Stimulated activated CD4-positive, alpha-beta T cell treated with anti-CD3 and anti-CD28 coated beads, TNF-alpha, amount 100 ng/mL, for 48 hours (primary cell): ENCODE results near the gene RNU1-4.
A peak's percentile ranks its signal among the peaks of the same experiment; 100 is the strongest.
"Not testable (repeated sequence)": the region's sequence is repeated elsewhere in the genome, so short reads cannot be mapped to it uniquely, and the experiment has no call there.

Source experiments
- DNase-seq, 3 donors: peaks; one replicate each; pipeline ENCODE4 v3.0.0-alpha.2; 2020; ENCODE audit warnings: low read depth in 3 of 3

RNU1-4 gene

DNA sequence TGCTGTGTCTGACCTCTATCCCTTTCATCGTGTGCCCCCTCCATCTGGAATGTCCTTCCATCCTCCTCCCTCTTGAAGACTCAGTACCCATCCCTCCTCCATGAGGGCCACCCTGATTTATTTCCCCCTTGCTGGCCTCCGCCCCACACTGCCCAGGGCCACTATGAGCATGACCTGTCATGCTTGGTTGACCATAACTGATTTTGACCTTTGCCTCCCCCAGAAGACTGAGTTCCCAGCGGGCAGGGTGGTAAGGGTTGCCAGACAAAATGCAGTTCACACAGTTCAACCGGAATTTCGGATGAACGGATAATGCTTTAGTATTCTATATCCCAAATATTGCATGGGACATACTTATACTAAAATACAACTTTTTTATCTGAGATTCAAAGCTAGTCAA lies 31.6 kb upstream of the RNU1-4 start:
- DNase-seq = not testable (repeated sequence)

DNA sequence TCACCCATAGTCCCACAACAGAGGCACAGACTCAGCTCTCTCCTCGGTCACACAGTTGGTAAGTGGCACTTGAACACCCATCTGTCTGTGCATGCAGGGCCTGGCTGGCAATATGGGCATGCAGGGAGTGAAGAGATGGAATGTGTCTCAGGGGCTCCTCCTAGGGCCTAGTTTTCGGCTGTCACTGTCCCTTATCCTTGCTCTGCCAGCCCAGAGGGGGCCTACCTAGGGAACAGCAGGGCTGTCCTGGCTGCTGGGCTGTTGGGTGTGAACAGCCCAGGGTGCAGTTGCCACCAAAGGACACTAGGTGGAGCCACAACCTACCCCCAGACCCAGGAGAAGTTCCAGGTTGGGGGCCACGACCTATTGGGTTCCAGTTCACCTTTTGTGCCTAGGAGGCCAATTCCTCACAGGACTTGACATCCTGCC lies 30.6 kb upstream of the RNU1-4 start:
- DNase-seq = peak in 1 of 3 donors; percentile 20

DNA sequence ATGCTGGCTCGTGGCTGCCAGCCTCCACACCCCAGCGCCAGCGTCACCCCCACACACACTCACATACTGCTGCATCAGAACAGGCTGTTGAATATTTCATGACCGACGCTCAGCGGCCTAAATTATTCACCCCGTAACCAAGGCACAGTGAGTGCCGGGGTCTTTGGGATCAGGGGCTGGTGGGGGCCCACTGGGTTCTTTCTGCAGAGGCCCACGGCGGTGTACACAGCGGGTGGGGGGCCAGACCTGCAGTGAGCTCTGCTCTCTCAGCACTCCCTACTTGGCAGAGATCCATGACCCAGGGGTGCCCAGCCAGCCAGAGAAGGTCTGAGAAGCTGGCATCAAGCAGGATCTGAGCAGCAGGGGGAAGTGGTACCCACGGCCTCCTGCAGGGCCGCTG lies 29.7 kb upstream of the RNU1-4 start:
- not testable (repeated sequence) for DNase-seq

DNA sequence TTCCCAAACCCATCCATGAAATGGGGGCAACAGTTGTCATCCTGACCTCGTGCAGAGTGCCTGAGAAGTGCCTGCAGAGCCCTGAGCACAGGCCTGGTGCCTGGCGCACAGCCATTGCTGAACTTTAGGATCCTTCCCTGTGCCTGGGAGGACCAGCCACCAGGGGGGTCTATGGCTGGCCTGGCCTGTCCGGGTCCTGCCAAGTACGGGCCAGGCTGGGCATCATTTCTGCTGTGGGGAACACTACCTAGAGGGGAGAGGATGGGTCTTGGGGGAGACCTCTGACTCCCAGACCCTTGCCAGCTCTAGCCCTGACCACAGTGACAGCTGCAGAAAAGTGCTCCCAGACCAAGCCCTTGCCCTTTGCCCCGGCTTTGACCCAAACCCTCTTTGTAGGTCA lies 28.2 kb upstream of the RNU1-4 start:
- not testable (repeated sequence) for DNase-seq

DNA sequence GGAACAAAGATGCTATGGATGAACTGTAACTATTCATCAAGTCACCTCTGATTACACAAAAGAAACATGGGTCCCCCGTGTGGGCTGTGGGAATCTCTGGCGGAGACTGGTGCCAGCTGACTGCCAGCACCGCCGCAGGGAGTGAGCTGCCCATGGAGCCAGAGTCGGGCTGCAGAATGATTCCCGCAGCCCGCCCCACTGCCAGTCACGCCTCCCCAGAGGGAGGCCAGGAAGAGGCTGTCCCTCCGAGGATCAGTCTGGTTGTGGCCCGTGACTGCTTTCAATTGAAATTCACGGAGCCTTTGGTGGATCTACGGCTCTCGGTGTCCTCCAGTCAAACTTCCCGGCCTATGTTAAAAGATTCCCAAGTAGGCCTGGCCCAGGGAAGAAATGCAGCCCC lies 27.7 kb upstream of the RNU1-4 start:
- DNase-seq = not testable (repeated sequence)

DNA sequence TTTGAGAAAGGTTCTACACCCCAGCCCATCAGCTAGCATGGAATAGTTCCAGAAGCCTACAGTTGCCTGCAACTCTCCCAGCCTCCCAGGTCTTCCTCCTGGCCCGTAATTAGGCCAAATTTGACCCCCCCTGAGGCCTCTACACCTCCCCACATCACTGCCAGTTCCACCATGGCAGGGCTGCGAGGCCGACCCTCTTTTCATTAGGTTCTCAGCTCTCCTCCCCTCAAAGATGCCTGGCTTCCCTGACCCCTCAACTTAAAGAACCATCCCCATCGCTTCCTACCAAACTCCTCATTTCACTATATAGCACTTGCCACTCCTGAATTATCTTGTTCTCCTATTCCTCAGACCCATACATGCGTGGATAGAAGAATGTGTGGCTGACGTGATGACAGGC lies 27.3 kb upstream of the RNU1-4 start:
- DNase-seq = not testable (repeated sequence)

DNA sequence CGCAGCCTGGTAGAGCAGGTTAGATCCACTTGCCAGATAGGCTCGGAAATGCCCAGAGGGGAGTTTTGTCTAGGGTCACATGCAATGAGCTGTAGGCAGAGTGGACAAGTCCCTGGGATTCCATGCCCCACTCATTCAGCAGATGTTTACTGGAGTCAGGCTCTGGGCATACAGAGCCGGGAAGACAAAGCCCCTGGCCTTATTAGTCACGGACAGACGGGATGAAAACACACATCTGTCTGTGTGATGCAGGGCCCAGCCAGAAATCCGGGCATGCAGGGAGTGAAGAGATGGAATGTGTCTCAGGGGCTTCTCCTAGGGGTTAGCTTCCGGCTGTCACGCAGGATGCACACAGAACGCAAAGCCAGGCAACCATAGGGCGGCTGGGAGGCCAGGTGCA lies 26.8 kb upstream of the RNU1-4 start:
- not testable (repeated sequence) for DNase-seq

DNA sequence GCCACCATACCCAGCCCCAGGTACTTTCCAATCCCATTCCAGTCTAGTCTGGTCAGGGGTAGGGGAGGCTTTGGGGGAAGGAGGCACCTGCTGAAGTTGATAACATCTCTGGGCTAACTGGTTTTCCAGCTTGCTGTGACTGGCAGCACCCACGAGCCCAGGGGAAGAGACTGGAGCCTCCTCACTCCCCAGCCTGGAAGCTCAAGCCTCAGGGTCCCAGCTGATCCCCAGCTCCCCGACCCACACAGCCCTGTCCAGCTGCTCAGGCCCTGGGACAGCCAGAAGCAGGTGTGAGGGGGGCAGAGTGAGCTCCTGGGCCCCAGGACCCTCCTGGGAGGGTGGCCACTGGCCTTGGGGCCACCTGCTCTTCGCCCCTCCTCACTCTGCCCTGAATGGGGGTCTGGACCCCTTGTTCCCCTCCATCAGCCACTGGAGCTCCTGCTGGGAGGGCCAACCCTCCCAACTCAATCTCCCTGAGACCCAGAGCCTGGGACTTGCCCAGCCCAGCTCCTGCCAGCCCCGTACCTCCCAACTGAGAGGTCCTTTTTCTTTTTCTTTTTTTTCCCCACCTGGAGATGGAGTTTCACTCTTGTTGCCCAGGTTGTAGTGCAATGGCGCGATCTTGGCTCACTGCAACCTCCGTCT lies 23.5 kb upstream of the RNU1-4 start:
- no peak for DNase-seq

DNA sequence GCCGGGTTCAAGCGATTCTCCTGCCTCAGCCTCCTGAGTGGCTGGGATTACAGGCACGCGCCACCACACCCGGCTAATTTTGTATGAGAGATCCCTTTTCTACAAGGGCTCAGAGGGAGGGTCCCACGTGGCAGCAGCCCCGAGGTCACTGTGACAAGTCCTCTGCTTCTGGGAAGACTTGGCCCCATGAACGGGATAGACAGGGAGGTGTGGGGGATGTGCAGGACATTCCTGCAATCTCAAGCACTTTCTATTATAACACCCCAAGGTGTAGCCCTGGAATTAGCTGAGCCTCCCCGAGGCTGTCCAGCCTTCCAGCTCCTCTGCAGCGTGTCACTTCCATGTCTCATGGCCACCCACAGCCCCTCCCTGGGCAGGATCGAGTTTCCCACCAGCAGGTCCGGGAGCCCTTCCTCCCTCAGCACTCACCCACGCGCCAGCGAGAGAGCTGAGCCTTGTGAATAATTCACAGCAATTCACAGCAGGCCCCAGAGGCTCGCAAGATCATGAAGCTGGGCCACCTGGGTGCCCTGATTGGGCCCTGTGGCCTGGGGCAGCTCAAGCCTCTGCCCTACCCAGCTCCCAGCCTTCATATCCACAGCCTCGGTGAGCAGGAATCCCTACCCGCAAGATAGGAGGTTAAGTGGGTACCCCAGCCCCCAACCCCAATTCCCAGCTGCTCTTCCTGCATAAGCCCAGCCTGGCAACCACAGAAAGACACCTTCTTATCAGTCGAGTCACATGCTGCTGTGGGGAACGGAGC lies 22.8 kb upstream of the RNU1-4 start:
- DNase-seq = no peak

DNA sequence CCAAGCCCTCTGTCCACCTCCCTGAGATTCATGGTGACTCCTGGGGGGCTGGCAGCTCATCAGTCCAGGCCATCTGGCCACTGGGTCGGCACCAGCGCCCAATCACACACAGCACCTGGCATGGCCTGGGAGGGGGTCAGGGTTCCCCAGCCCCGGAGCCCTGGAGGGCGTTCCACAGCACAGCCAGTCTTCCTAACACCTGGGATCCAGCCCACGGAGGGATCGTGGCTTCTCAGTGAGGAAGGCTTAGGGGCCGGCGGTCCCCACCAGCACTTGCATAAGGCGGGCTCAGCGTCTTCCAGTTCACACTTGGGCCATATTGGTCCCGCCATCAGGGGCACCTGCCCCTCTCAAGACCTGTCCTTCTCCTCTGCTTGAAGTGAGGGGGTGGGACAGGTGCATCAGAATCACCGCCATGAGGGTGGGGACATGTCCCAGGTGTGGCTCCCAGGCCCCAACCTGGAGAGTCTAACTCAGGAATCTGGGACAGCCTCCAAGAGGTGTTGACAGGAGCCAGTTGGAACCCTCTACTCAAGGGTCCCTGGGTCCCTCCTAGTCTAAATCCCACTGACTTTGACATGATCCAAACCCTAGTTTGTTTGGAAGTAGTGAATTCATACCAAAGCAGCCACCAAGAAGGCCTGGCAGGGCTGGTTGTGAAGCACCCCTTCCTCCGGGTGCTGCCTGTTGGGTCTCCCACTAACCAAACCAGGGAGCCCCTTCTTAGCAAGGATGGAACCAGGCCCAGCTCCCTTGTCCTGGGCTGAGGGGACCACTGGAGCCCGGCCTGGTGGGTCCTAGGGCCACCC lies 22.0 kb upstream of the RNU1-4 start:
- not testable (repeated sequence) for DNase-seq

DNA sequence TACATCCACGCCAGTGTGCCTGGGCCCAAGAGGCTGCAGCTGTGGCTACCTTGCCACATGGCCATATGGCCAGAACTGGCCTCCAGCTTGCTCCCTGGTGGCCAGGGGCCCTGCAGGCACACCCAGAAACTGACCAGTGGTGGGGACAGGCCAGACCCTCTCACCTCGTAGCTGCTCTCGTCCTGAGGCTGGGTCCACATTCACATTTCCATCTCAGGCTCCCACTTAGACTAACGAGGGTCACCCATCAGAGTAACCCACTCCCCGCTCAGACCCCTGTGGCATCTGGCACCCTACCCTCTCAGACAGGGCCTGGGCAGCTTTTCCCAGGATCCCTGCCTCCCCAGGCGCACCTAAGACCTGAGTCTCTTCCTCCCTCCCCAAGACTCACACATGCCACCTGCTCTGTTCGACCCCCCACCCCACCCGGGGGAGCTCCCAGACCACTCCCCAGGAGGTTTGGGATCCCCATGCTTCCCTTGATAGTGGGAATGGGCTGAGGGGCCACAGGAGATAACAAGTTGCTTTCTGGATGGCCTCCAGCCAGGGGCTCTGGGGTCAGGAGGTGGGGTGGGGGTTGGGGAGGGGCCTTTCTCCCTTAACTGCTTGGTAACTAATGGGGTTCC lies 21.3 kb upstream of the RNU1-4 start:
- DNase-seq = no peak

DNA sequence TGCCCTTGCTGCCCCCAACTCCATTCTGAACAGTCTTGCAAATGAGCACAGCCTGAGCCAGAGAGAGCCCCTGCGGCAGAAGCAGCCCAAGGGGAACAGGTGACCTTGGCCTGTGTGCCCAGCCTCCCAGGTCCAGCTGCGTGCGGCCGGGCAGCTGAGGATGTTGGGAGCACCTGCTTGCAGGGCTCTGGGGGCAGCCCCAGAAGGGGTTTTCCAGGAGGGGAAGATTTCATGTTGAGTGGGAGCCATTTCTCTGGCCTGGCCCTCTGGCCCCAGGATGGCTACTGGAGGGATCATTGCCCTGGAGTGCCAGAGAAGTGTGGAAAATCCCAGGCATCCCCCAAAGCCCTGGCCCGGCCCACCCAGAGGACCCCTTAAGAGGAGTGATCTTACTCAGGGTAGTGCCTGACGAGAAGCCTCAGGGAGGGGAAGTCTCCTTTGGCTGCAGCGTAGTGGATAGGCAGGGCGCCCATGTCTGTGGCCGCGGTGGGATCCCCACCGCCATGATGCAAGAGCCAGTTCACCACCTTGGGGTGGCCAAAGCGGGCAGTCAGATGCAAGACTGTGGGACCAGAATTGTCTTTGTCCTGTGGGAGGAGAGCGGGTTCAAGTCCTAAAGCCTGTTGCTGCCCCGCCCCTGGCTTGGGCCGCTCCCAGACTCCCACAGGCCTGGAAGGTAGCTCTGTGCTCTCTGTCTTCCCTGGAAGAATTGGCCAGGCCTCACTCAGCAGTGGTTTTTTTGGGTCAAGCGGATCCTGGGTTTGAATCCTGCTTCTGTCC lies 20.6 kb upstream of the RNU1-4 start:
- DNase-seq = no peak

DNA sequence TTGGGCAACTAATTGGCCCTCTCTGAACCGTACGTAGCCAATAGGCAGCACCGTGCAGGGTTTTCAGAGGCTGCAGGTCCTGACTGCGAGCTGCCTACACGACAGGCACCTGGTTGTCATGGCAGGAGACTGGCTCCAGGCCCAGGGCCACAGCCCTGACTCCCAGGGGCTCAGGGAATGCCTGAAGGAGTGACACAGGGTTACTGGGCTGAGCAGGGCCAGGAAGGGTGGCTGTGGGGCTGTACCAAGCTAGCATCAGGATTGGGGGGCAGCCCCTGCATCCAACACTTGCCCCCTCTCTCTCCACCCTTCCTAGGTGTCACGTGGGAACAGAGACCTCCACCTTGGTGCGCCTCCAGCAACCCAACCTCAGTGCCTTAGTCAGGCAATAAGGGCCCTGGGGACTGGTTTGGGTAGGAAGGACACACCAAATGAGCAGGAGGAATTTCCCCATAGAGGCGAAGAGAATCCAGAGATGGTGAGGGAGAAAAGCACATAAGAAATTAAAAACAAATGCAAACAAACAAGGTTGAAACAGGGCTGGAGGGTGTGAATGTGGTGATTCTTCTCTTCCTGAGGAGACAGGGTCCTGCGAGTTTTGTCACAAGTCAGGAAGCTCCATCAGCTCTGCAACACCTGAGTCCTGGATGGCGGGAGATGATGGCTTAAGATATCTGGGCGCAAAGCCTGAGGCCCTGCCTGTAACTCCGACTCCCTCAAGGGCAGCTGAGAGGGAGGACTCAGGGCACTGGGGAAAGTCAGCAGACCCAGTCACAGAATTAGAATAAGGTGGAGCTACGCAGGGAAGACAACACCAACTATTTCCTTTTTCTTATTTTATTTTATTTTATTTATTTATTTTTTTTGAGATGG lies 19.7 kb upstream of the RNU1-4 start:
- no peak for DNase-seq

DNA sequence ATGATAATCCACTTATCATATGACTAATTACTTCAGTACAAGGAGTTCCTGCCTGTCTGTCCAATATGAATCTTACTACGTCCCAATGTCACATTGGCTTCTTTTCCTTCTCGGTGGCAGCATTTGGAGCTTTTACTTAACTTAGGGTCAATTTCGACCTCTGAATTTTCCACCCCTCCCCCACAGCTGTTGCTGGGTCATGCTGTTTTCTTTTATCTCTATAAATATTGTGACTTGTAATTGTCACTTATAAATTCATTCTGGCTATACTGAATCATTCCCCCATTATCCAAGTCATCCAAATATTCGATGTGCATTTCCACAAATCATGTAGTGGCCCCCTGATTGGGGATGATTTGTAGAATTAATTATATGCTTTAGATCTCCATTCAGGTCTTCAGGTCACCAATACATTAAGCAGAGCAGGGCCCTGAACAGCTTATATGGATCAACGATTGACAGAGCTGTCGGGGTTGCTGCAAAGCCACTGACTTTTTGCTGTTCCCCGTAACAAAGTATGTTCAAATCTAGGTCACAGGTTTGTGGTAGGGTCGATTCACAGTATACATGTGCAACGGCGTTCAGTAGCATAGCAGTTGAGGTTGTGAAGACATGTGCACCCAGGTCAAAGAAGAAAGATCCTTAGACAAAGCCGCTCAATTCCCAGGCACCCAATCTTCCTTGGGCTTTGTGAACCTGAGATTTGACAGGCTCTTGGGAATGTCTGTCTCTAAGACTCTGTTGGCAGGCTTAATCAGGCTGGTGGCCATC lies 18.3 kb upstream of the RNU1-4 start:
- no peak for DNase-seq

DNA sequence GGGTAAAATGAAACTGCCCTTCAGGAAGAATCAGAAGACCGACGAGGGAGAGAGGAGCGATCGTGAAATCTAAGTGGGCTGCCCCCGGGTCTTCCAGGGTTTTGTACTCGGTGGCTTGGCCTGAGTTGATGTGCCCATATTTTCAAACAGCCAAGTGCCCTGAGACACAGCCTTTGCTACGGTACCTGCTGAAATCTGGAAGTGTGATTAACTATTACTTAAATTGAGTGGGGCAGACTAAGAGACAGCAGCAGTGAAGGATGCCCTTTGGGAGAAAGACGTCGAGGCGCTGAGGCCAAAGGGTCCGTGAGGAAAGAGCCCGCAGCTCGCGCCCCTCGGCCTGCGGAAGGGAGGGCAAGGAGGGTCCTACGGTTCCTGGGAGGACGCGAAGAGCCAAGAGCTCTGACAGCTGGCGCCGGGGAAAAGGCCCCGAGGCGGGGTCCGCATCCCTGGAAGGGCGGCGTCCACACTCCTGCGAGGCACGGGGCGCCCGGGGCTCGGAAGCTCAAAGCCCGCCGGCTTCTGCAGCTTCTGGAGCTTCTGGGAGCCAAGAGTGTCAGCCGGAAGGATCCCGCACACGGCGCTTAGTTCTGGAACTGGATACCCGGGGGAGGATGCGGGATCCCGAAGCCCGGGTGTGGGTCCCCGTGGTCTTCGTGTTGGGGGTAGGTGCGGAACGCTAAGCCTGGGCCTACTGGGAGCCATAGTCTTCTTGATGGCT lies 15.4 kb upstream of the RNU1-4 start:
- no peak for DNase-seq

DNA sequence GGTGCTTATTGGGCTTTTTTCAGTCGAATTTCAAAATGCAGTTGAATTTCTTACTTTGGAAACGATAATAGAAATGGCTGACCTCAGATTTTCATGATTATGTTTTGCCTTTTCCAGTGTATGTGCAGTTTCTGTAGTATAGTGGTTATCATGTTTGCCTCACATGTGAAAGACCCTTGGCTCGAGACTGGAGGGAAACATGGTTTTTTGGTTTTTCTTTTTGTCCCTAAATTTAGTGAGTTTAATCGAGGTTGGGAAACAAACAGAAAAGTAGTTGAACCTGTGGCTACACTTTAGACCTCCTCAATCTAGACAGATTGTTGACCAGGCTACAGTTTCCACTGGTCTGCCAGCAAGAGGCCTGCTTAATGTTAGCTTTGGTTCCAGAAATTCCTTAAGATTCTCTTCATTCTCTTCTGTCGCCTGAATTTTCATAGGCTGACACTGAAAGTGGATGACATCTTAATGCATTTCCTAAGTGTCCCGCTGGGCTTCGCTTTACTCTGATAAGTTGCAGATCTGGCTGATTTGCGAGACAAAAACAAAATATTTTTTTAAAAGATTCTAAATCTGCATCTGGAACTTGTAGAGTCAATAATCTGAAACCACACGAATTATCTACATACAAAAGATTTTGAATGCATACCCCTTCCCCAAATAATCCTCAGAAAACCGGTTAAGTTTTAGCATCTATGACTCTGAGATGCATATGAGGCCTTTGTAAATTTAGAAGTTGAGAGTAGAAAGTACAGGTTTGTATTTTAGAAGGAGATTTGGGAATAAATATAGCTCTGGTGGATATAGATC lies 14.7 kb upstream of the RNU1-4 start:
- not testable (repeated sequence) for DNase-seq

DNA sequence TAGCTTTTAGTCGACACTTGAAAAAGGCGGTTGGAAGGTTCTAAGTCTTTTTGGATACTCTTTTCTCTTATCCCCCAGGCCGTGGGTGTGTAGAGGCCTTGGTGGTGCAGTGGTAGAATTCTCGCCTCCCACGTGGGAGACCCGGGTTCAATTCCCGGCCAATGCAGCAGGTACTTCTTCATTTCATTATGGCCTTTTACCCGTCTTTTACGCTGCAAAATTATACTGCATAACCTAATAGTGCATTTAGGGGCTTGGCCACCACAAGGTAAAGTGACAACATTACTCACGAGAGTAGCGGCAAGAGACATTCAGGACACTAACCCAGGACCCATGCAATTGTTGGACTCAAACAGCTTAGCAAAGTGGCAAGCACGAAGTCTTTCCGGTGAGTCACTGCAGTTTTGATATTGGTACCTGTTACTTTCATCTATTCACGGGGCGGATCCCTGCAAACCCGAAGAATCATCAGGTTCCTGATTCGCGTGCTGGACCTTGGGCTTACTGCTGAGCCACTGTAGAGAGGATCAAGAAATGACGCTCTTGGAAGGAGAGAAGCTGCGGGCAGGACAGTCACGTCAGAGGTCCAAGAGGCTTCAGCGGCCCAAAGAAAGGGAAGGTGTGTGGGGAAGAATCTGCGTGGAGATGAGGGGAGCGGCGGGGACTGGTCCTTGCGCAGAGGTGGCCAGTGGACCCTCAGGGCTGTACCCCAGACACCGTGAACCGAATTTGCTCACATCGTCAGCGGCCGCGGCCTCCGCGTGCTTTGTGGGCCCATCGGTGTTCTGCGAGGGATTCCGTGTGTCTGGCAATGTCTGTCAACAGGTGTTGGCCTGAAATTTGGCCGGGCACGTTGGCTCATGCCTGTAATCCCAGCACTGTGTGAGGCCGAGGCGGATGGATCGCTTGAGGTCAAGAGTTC lies 12.9 kb upstream of the RNU1-4 start:
- peak; percentile 44 to 72 (median 70) for DNase-seq
